Endothelial cell (in vitro differentiated cells): ENCODE results near the gene LETM1. TPM values are rescaled to one million over a fixed set of nuclear protein-coding genes. Genes with fewer than 3 reads are reported as not detected.

Experiments used
- DNase-seq: peaks from one replicate; pipeline ENCODE4 v3.0.0; 2021; ENCODE audit warnings: low spot score
- H3K27ac Mint-ChIP-seq: one replicate; pipeline ENCODE4 v1.8.0; 2021; ENCODE audit warnings: mixed read lengths, inconsistent platforms; ENCODE audit not compliant: unreplicated experiment
- H3K27me3 Mint-ChIP-seq: one replicate; pipeline ENCODE4 v1.8.0; 2021; ENCODE audit warnings: mild to moderate bottlenecking, moderate library complexity, mixed read lengths, inconsistent platforms; ENCODE audit not compliant: unreplicated experiment
- H3K36me3 Mint-ChIP-seq: one replicate; pipeline ENCODE4 v1.8.0; 2021; ENCODE audit warnings: mild to moderate bottlenecking, low read depth, mixed read lengths, inconsistent platforms; ENCODE audit not compliant: unreplicated experiment
- H3K4me1 Mint-ChIP-seq: one replicate; pipeline ENCODE4 v1.8.0; 2021; ENCODE audit warnings: mild to moderate bottlenecking, mixed read lengths, inconsistent platforms; ENCODE audit not compliant: unreplicated experiment
- H3K4me3 Mint-ChIP-seq: one replicate; pipeline ENCODE4 v1.8.0; 2021; ENCODE audit warnings: mild to moderate bottlenecking, mixed read lengths, inconsistent platforms; ENCODE audit not compliant: unreplicated experiment
- H3K9me3 Mint-ChIP-seq: one replicate; pipeline ENCODE4 v1.8.0; 2021; ENCODE audit warnings: mixed read lengths, inconsistent platforms; ENCODE audit not compliant: unreplicated experiment
- CTCF ChIP-seq: fragments of 200-600 bp; sonication (generic); IDR thresholded peaks from one replicate; pipeline ENCODE4 v1.5.0; 2021; ENCODE audit warnings: antibody characterized with exemption; ENCODE audit not compliant: unreplicated experiment
- total RNA-seq: library from RNA; stranded (reverse); fragmentation: NEBNext Ultra II Directional; extraction: Animal tissue kit (Norgen Biotek cat#: 25700); gene quantifications from one replicate; pipeline ENCODE4 v1.2.1, GENCODE V29; 2021; ENCODE audit not compliant: unreplicated experiment

The LETM1 gene
- total RNA-seq, 1 donor from 2014 or later = 37.1 TPM

GRCh38 chr4:1813231-1813630, 42.7 kb downstream of the LETM1 start:
- peaks cover 13% of the 10 kb centered on the region for H3K36me3 Mint-ChIP-seq
- no peaks in the 10 kb centered on the region for H3K9me3 Mint-ChIP-seq

GRCh38 chr4:1812720-1813119, 43.2 kb downstream of the LETM1 start:
- TF ChIP-seq CTCF = no peak
- Mint-ChIP-seq H3K4me3 (no peak overlapping the region), H3K27me3 (no peaks in the 10 kb centered on the region), H3K36me3 (peaks cover 13% of the 10 kb centered on the region), H3K27ac (no peak overlapping the region), H3K9me3 (no peaks in the 10 kb centered on the region), H3K4me1 (peaks cover 3% of the 10 kb centered on the region)
- no peak for DNase-seq

More at GRCh38 chr4:1813231-1813630, 42.7 kb downstream of the LETM1 start:
- no peak for TF ChIP-seq CTCF
- peaks cover 3% of the 10 kb centered on the region for H3K4me1 Mint-ChIP-seq
- H3K4me3 Mint-ChIP-seq = no peak overlapping the region
- no peak overlapping the region for H3K27ac Mint-ChIP-seq
- DNase-seq = no peak
- H3K27me3 Mint-ChIP-seq = no peaks in the 10 kb centered on the region

- TF ChIP-seq CTCF = no peak
- Mint-ChIP-seq H3K27me3 (no peaks in the 10 kb centered on the region), H3K9me3 (no peaks in the 10 kb centered on the region), H3K4me1 (no peaks in the 10 kb centered on the region), H3K27ac (no peak overlapping the region), H3K4me3 (no peak overlapping the region), H3K36me3 (peaks cover 9% of the 10 kb centered on the region)
- DNase-seq = no peak
These were observed 45.2 kb downstream of the LETM1 start for GRCh38 chr4:1810765-1811164.

- DNase-seq = peak; percentile 91
- no peaks in the 10 kb centered on the region for H3K9me3 Mint-ChIP-seq
- H3K27ac Mint-ChIP-seq = no peak overlapping the region
- H3K4me3 Mint-ChIP-seq = no peak overlapping the region
- peak; percentile 78 for TF ChIP-seq CTCF
- H3K4me1 Mint-ChIP-seq = no peaks in the 10 kb centered on the region
- H3K36me3 Mint-ChIP-seq = peaks cover 9% of the 10 kb centered on the region
- H3K27me3 Mint-ChIP-seq = peaks cover 1% of the 10 kb centered on the region
These were observed 46.0 kb downstream of the LETM1 start for GRCh38 chr4:1809754-1810502.
